Muscle of back (tissue), 11 donors: Measurements from ENCODE around the gene TBXAS1. TPM values are rescaled to one million over a fixed set of nuclear protein-coding genes. Genes with fewer than 3 reads are reported as not detected.
A peak's percentile ranks its signal among the peaks of the same experiment; 100 is the strongest.

Experiments used
- DNase-seq, 3 donors: peaks; one replicate each; pipeline versions ENCODE4 v3.0.0 to v3.0.0-alpha.2; 2013
- polyA plus RNA-seq, 10 donors: library from polyadenylated mRNA; unstranded; fragments of 120-200 nt; gene quantifications; one replicate each; pipeline ENCODE4 v1.2.1, GENCODE V29; 2013; ENCODE audit not compliant: insufficient read length in 10 of 10

Gene TBXAS1
- polyA plus RNA-seq, 10 donors: 2.9 to 4.3 (median 3.3) TPM

GRCh38 chr7:140022582-140023211 is 193.6 kb downstream of the TBXAS1 start:
- DNase-seq: no peak

GRCh38 chr7:140023728-140024127 is 194.7 kb downstream of the TBXAS1 start:
- no peak for DNase-seq

DNA sequence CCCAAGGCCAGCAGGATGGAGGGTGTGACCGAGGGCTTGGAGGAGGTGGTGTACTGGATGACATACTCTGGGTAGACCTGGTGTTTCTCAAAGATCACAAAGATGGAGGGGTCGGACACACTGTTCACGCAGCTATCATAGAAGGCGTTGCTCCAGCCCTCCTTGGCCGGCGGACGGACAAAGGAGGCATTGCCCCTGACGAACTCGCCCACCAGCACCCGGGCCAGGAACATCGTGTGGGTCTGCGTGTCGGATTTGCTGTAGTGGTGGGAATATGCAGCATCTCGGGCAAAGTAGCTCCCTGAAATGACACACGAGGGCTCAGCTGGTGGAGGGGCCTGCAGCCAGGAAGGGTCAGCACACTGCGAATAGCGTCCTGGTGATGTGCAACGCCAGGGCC is 195.5 kb downstream of the TBXAS1 start:
- no peak for DNase-seq

GRCh38 chr7:140025241-140025640 is 196.2 kb downstream of the TBXAS1 start:
- DNase-seq: no peak

- DNase-seq: no peak
Measured at GRCh38 chr7:140025814-140026433, 196.9 kb downstream of the TBXAS1 start.

DNA sequence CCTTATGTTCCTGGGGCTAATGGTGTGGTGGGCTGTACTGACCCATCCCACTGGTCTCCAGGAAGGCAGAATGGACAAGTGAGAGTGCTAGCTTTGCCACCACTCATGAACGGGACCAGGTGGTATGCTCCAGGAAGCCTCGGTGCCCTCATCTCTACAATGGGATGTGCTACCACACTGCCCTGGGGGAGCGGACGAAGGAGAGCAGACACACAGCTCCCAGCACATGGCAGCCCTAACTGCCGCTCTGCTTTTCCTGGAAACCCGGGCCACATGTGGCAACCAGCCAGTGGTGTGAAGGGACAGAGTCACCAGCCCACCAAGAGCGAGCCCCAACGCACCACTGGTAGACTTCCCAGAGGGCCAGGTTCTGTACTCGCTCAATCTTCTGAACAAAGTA is 197.9 kb downstream of the TBXAS1 start:
- no peak for DNase-seq

DNA sequence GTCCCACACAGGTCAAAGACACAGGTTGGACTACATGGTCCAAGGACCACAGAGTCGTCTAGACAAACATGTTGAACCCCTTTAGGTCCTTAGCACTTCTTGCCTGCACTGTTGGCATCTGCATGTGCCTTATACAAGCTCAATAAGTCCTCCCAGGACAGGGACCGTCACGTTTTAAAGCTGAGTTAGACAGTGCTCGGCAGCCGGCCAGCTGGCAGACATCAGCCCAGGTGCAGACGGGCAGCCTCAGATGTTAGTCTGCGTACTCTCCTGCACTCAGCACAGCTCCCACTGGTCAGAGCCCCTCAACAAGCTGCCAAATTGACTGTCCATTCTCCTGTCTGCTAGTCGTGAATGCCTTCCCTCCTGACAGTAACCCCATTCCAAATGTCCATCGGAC is 198.8 kb downstream of the TBXAS1 start:
- no peak for DNase-seq

GRCh38 chr7:140028311-140028710 is 199.2 kb downstream of the TBXAS1 start:
- no peak for DNase-seq

DNA sequence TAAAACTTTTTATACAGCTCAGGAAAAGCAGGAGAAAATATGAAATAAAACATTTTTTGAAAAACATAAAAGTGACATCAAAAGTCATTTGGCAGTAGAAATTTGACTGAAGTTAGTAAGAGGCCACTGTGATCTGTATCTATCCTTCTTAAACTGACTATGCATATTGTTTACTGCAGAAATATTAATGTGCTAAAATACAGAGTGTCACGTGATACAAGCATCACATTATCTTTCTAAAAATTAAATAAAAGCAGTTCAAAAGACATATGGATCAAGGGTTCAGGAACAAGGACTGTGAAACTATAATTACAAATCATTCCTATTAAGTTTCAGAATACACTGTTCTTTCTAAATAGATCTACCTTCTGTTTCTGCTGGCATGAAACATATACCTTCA is 200.0 kb downstream of the TBXAS1 start:
- no peak for DNase-seq

GRCh38 chr7:140031364-140031763 is 202.3 kb downstream of the TBXAS1 start:
- DNase-seq: peak in 2 of 3 donors; percentile 22

DNA sequence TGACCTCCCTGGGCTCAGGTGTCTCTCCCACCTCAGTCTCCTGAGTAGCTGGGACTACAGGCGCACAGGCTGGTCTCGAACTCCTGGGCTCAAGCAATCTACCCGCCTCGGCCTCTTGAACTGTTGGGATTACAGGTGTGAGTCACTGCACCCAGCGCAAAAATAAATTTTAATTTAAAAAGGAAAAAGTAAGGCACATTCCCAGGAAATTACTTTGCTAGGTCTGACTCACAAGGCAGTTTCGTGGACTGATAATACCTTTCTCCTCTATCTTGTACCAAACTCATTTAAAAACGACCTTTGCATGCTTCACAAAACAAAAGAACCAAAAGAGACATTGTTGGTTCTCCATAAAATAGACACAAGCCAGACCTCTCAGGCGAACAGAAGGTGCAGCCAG is 204.0 kb downstream of the TBXAS1 start:
- DNase-seq: no peak

- no peak for DNase-seq
Measured at GRCh38 chr7:140033779-140034363, 204.8 kb downstream of the TBXAS1 start.

DNA sequence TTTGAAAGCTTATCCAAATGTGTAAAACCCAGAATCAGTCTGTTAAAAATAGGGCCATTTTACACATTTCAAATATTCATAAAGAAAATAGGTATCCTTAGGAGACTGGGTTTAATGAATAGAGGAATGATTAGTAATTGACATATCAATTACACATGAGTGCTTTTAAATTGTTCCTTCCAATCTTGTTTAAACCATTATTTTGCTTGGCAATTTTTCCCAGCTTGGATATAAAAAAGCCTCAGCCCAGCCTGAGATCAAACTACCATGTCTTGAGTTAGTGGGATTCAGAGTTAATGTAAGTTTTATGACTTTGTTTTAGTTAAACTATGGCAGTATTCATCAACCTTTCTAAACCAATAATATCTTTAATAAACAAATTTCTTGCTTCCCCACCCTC is 205.4 kb downstream of the TBXAS1 start:
- DNase-seq: no peak

DNA sequence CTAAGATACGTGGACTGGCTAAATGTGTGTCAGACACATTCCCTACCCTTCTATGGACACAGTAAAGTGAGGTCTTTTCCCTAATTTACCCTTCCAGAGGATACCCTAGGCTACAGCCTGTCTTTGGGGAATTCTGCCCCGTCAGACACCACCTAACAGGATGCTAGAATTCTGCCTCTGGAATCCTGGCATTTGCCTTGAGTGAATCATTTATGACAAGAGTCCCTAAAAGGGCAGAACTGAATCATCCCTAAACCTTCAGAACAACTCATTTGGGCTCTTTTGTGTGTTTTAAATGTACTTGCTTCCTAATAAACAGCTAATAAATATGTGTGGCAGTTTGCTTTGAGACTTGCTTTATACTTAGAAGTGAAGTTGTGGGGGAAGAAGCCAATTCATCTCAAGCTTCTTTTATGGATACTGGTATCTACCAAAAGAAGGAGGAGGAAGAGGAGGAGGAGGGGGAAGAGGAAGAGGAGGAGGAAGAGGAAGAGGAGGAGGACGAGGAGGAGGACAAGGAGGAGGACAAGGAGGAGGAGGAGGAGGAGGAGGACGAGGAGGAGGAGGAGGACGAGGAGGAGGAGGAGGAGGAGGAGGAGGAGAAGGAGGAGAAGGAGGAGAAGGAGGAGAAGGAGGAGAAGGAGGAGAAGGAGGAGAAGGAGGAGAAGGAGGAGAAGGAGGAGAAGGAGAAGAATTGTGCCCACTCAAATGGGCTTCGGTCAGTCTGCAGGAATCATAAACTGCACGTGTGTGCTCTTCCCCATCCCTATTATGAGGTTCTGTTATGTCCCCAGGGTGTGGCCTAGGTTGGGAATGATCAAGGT is 206.5 kb downstream of the TBXAS1 start:
- DNase-seq: peak in 1 of 3 donors; percentile 47

DNA sequence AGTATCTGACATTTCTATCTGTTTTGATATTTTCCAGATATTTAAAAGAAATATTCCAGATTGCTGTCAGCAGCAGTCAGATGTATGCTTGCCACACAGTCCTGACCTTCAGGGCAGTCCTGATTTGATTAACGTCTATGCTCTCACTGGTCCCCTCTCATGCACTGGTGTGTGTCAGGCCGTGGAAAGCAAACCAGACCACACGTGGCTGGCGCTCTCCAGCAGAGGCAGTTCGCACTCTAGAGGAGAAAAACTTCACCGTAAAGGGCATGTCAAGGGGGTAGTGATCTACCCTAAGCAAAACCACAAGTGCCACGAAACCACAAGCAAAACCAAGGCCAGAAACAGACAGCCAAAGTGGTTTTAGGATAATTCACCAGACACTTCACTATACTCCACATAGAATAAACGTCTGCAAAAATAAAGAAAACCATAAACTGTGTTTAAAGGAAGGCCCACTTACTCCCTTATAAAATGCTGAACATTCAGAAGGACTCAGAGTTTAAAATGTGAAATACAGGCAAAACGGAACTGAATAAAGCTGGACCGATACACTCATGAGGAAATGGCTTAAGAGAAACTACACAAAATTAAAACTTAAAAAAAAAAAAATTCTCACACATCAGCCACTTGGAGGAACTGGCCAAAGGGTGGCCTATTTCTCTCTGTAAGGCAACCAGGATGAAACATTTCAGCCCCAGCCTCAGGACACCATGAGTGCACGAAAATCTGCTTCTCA is 207.3 kb downstream of the TBXAS1 start:
- no peak for DNase-seq

GRCh38 chr7:140039066-140039465 is 210.0 kb downstream of the TBXAS1 start:
- DNase-seq: peak in 1 of 3 donors; percentile 23

GRCh38 chr7:140039896-140040295 is 210.8 kb downstream of the TBXAS1 start:
- DNase-seq: no peak

DNA sequence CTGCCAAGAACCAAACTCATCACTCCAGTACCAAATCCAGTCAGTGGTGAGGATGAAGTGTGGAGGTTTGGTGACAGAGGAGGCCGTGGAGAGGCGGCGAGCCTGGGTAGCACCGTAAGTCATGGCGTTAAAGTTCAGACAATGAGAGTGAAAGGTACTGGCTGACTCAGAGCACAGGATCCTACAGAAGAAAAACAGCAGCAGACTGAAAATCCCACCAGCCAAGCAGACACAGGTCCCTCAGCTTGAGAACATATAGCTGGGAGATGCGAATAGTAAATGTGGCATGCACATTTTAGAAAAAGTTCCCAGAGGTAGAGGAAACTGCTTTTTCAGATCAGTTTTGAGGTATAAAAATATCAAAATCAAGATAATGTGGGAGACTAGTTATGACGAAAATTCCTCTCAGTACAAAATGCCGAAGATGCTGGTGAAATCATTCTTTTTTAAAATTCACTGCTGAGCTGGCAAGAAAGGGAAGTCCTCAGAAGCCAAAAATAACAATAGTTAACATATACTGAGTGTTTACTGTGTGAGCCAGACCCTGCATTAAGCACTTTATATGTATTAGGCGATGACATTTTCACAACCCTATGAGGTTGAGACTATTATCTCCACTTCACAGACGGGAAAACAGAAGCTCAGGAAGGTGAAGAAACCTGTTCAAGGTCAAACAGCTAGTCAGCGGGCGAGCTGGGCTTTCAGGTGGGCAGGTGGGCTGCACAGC is 212.8 kb downstream of the TBXAS1 start:
- DNase-seq: no peak

DNA sequence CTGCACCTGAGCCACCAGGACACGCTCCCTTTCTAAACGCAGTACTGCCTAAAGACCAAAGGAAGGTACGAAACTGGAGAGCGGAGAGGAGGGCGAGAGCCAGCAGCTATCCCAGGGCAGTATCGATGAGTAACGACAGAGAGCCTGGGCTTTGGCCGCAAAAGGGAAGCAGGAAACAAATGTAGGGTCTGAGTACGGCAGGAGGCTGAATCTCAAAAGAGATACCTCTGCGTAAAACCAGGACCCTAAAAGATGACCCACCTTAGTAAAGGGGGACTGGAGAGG is 213.3 kb downstream of the TBXAS1 start:
- no peak for DNase-seq

GRCh38 chr7:140044251-140044650 is 215.2 kb downstream of the TBXAS1 start:
- DNase-seq: no peak

DNA sequence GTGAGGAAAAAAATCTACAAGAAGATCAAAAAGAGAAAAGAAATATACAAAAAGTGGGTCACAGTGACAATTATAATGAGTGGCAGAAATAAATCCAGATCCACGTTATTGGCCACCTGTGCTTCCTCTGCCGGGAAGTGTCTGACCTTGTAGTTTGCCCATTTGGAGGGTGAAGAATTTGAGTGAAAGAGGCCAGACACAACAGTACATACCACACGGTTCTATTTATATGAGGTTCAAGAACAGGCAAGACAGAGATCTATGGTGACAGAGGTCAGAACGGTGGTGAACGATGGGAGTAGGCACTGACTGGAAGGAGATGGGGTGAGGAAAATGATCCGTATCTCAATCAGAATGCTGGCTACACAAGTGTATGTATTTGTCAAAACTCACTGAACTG is 216.6 kb downstream of the TBXAS1 start:
- no peak for DNase-seq
